Suprapubic skin (tissue), 4 donors: ENCODE measurements around the gene TMCO4. TPM values are rescaled to one million over a fixed set of nuclear protein-coding genes. Genes with fewer than 3 reads are reported as not detected.
A peak's percentile ranks its signal among the peaks of the same experiment; 100 is the strongest.

ENCODE experiments used
- DNase-seq, 2 donors: peaks; one replicate each; pipeline ENCODE4 v3.0.0-alpha.2; 2019; ENCODE audit warnings: low spot score in 2 of 2
- H3K27ac ChIP-seq: fragments of 200-600 bp; sonication (generic); one replicate; pipeline ENCODE4 v1.5.1; 2019
- H3K27me3 ChIP-seq: fragments of 200-600 bp; sonication (generic); one replicate; pipeline ENCODE4 v1.5.1; 2019
- H3K36me3 ChIP-seq: fragments of 200-600 bp; sonication (generic); one replicate; pipeline ENCODE4 v1.5.1; 2019
- H3K4me1 ChIP-seq: fragments of 200-600 bp; sonication (generic); one replicate; pipeline ENCODE4 v1.5.1; 2019
- H3K4me3 ChIP-seq: fragments of 200-600 bp; sonication (generic); one replicate; pipeline ENCODE4 v1.5.1; 2019; ENCODE audit warnings: mild to moderate bottlenecking
- H3K9me3 ChIP-seq: fragments of 200-600 bp; sonication (generic); one replicate; pipeline ENCODE4 v1.5.1; 2019
- CTCF ChIP-seq, 2 donors: fragments of 200-600 bp in 1 of 2; fragments of 450-650 bp in 1 of 2; sonication (generic) in 1 of 2; IDR thresholded peaks; one replicate each; pipeline ENCODE4 v1.5.1; 2016 to 2019; ENCODE audit warnings: antibody characterized with exemption in 2 of 2, mild to moderate bottlenecking in 1 of 2, moderate library complexity in 1 of 2
- EP300 ChIP-seq: sonication (generic); formaldehyde crosslinking; IDR thresholded peaks from one replicate; pipeline ENCODE4 v1.6.1; 2017; ENCODE audit warnings: antibody characterized with exemption
- POLR2A ChIP-seq, 2 donors: fragments of 450-650 bp; IDR thresholded peaks; one replicate each; pipeline ENCODE4 v1.6.1; 2017; ENCODE audit warnings: antibody characterized with exemption in 2 of 2, mild to moderate bottlenecking in 2 of 2, moderate library complexity in 2 of 2
- POLR2AphosphoS5 ChIP-seq, 3 donors: sonication (generic); formaldehyde crosslinking; IDR thresholded peaks; one replicate each; pipeline ENCODE4 v1.6.1; 2017; ENCODE audit warnings: antibody characterized with exemption in 3 of 3
- WGBS: methylation state at CpG from one replicate; pipeline ENCODE4 v1.1.5; 2018; 5-methylcytosine and 5-hydroxymethylcytosine counted together
- total RNA-seq, 4 donors: library from RNA; depleted of rRNA; stranded (reverse); fragments of >200 nt; gene quantifications; one replicate each; pipeline ENCODE4 v1.1.0, GENCODE V29; 2016

TMCO4 gene
- total RNA-seq, 4 donors from 2014 or later, result 11.6 to 23.8 (median 15.0) TPM

DNA sequence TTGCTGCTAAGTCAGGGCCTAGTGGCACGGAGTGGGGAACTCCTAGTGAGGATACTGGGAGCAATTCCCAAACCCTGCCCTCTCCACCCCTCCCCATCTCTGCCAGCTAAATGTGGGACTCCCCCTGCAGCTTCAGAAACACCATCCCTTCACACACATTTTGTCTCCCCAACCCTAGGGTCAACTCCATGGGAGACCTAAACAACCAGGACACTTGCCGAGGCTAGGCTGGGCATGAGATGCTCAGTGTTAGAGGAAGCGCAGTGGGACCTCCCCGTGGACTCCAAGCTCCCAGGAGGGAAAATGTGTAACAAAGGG is 13.9 kb upstream of the TMCO4 start:
- H3K4me3 ChIP-seq, result no peak overlapping the region
- no peaks in the 10 kb centered on the region for H3K27me3 ChIP-seq
- no peaks in the 10 kb centered on the region for H3K36me3 ChIP-seq
- WGBS, result 83% methylated on average over 4 of the region's 4 CpGs
- no peaks in the 10 kb centered on the region for H3K4me1 ChIP-seq
- no peak overlapping the region for H3K27ac ChIP-seq
- TF ChIP-seq POLR2A (IDR thresholded peaks at IDR 0.05) (no peak), POLR2AphosphoS5 (IDR thresholded peaks at IDR 0.05) (no peak), EP300 (no peak), CTCF (IDR thresholded peaks at IDR 0.05) (no peak)
- DNase-seq, result peak in 1 of 2 donors; percentile 67
- no peaks in the 10 kb centered on the region for H3K9me3 ChIP-seq

DNA sequence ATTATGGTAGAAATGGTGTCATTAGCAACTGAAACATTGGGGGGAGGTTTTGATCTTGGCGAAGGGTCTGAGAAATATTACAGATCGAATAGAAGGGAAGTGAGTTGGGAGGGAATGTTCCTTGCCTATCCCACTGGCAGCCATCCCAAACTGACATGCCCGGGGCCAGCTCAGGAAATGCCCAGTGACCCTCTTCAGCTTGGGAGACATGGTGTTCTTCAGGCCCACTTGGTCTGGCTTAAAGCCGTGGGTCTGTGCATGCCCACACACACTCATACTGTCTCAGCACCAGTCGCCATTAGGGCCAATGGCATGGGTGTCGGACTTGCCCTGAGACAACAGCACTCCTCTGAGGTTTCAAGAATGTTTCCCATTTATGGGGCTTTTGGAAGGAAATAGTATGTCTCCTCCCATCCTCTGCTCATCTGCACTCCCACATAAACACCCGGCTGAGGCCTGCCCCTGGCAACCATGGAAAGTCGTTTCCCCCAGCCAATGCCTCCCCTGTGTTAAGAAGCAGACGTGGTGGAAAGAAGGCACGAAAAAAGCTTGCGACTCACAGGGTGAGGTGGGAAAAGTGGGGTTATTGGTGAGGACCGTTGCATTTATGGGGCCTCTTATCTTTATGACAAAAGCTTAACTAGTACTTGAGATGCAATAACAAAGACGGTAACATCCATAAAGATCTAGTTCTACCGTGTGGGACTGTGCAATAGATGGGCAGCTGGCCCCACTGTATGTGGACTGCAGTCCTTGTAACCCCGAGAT is 13.3 kb upstream of the TMCO4 start:
- Histone ChIP-seq H3K36me3 (no peaks in the 10 kb centered on the region), H3K27ac (no peak overlapping the region), H3K4me3 (no peak overlapping the region), H3K9me3 (no peaks in the 10 kb centered on the region), H3K4me1 (no peaks in the 10 kb centered on the region), H3K27me3 (no peaks in the 10 kb centered on the region)
- WGBS, result 75% methylated on average over 15 of the region's 15 CpGs
- DNase-seq, result peak in 1 of 2 donors; percentile 11
- no peak for TF ChIP-seq POLR2AphosphoS5 (IDR thresholded peaks at IDR 0.05)
- no peak for TF ChIP-seq EP300
- TF ChIP-seq POLR2A (IDR thresholded peaks at IDR 0.05), result no peak
- TF ChIP-seq CTCF (IDR thresholded peaks at IDR 0.05), result no peak

DNA sequence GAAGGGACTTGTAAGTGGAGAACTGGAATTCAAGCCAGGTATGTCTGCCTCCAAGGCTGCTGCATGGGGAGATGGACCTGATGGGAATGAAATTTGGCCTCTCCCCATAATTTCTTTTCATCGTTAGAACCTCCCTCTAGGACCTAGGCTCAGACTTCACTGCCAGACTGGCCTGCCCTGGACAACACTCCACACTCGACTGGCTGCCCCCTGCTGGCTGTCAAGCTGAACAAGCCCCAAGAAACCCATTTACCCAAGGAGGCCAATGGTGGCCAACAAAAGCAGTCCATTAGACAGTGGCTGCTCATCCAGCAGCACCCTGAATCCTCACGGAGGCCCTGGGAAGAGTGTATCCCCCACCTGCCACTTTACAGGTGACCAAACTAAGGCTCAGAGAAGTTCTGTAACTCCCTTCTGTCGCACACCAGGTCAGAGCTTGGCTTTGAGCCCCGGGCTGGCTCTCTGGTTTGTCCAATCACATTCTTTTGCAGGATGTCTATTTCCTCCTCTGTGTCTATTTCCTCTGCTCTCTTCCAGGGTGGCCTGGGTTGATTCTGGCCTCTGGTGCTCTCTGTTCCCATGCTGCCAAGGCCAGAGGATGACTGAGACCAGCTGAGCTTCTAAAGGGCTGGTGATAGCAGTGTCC is 11.6 kb upstream of the TMCO4 start:
- no peak overlapping the region for H3K4me3 ChIP-seq
- no peaks in the 10 kb centered on the region for H3K36me3 ChIP-seq
- TF ChIP-seq CTCF (IDR thresholded peaks at IDR 0.05), result peak in 1 of 2 donors; percentile 14
- no peak for TF ChIP-seq EP300
- H3K4me1 ChIP-seq, result no peaks in the 10 kb centered on the region
- H3K9me3 ChIP-seq, result no peaks in the 10 kb centered on the region
- no peak overlapping the region for H3K27ac ChIP-seq
- no peaks in the 10 kb centered on the region for H3K27me3 ChIP-seq
- DNase-seq, result no peak
- 72% methylated on average over 5 of the region's 5 CpGs for WGBS

DNA sequence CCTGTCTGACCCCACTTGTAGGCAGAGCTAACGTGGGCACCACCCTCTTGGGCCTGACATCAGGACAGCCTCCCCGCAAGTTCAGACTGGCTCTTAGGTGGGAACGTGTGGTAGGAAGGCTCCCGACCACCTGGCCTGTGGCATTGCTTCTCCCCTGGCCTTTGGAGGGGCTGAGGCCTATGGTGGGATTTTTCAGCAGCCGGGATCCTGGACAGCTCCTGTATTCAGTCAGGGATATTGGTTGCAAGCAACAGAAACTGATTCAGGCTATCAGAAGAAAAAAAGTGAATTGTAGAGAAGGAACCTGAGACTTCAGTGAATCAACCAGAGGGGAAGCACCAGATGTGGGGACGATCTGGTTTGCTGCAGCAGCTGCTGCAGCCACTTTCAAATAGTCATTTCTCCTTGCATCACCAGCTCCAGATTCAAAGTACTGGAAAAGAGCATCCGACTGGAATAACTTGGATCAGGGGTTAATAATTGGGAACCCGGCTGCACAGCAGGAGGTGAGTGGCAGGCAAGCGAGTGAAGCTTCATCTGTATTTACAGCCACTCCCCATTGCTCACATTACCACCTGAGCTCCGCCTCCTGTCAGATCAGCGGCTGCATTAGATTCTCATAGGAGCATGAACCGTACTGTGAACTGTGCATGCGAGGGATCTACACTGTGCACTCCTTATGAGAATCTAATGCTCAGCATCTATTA is 9.5 kb upstream of the TMCO4 start:
- no peaks in the 10 kb centered on the region for H3K9me3 ChIP-seq
- no peak overlapping the region for H3K27ac ChIP-seq
- H3K36me3 ChIP-seq, result no peaks in the 10 kb centered on the region
- H3K27me3 ChIP-seq, result no peaks in the 10 kb centered on the region
- H3K4me3 ChIP-seq, result no peak overlapping the region
- no peak for TF ChIP-seq EP300
- no peak for TF ChIP-seq POLR2AphosphoS5 (IDR thresholded peaks at IDR 0.05)
- no peak for TF ChIP-seq CTCF (IDR thresholded peaks at IDR 0.05)
- TF ChIP-seq POLR2A (IDR thresholded peaks at IDR 0.05), result no peak
- no peaks in the 10 kb centered on the region for H3K4me1 ChIP-seq
- DNase-seq, result no peak
- WGBS, result 93% methylated on average over 10 of the region's 13 CpGs

GRCh38 chr1:19808351-19808750 is 8.6 kb upstream of the TMCO4 start:
- DNase-seq, result no peak
- Histone ChIP-seq H3K27me3 (no peaks in the 10 kb centered on the region), H3K27ac (no peak overlapping the region), H3K4me3 (no peak overlapping the region), H3K9me3 (no peaks in the 10 kb centered on the region), H3K36me3 (no peaks in the 10 kb centered on the region), H3K4me1 (no peaks in the 10 kb centered on the region)
- TF ChIP-seq POLR2A (IDR thresholded peaks at IDR 0.05) (no peak), EP300 (no peak), POLR2AphosphoS5 (IDR thresholded peaks at IDR 0.05) (no peak), CTCF (IDR thresholded peaks at IDR 0.05) (no peak)
- 74% methylated on average over 7 of the region's 7 CpGs for WGBS
